Myocyte (in vitro differentiated cells): ENCODE data around the gene USP40. TPM values are rescaled to one million over a fixed set of nuclear protein-coding genes. Genes with fewer than 3 reads are reported as not detected.

ENCODE experiments used
- DNase-seq: peaks from one replicate; pipeline ENCODE4 v3.0.0-alpha.2; 2012; ENCODE audit warnings: low read depth
- total RNA-seq: library from RNA; depleted of rRNA; stranded (reverse); fragments of >200 nt; gene quantifications from 2 replicates; pipeline ENCODE4 v1.2.3, GENCODE V29; 2014

Gene USP40
- total RNA-seq, 1 donor from 2014 or later = 23.4 TPM

- no peak for DNase-seq
Observed at GRCh38 chr2:233433029-233433428, 133.6 kb downstream of the USP40 start.

GRCh38 chr2:233430651-233431050 is 135.9 kb downstream of the USP40 start:
- DNase-seq = no peak

GRCh38 chr2:233430081-233430480 is 136.5 kb downstream of the USP40 start:
- DNase-seq = no peak

GRCh38 chr2:233429175-233429897 is 137.2 kb downstream of the USP40 start:
- no peak for DNase-seq

GRCh38 chr2:233428438-233428837 is 138.1 kb downstream of the USP40 start:
- DNase-seq = no peak

GRCh38 chr2:233428008-233428407 is 138.6 kb downstream of the USP40 start:
- peak; percentile 57 for DNase-seq

- peak; percentile 94 for DNase-seq
Observed at GRCh38 chr2:233426619-233427342, 139.8 kb downstream of the USP40 start.

Other genes starting within 250 kb of the USP40 start
- 45.1 and 59.5 TPM in 2 replicates for gene DGKD, start 212.3 kb downstream of the USP40 start, total RNA-seq
- gene UGT1A8, start 50.9 kb upstream of the USP40 start, total RNA-seq = not detected in 2 replicates
- not detected in 2 replicates for gene UGT1A10, start 69.7 kb upstream of the USP40 start, total RNA-seq
- gene UGT1A9, start 105.1 kb upstream of the USP40 start, total RNA-seq = not detected in 2 replicates
- gene UGT1A7, start 115.1 kb upstream of the USP40 start, total RNA-seq = not detected in 2 replicates
- gene UGT1A6, start 126.1 kb upstream of the USP40 start, total RNA-seq = not detected in 2 replicates
- gene UGT1A5, start 146.1 kb upstream of the USP40 start, total RNA-seq = not detected in 2 replicates
- not detected in 2 replicates for gene UGT1A4, start 152.0 kb upstream of the USP40 start, total RNA-seq
- gene UGT1A3, start 162.3 kb upstream of the USP40 start, total RNA-seq = not detected in 2 replicates
- not detected in 2 replicates for gene UGT1A1, start 193.5 kb upstream of the USP40 start, total RNA-seq
- not detected in 2 replicates for gene MROH2A, start 211.5 kb upstream of the USP40 start, total RNA-seq